ENCODE data around the gene CALR. TPM values are rescaled to one million over a fixed set of nuclear protein-coding genes. Genes with fewer than 3 reads are reported as not detected.

CALR gene
- polyA plus RNA-seq, 2 of the 4 experiments (the other 2 are of a cell fraction): 419 to 494 TPM

- Histone ChIP-seq H3K9me3 (no peaks in the 10 kb centered on the region), H3K27ac (no peak overlapping the region; a peak in 1 of 6 replicates), H3K4me3 (no peak overlapping the region), H3K4me1 (peaks cover 19% of the 10 kb centered on the region; the same call in 2 of the 3 replicates), H3K4me2 (no peak overlapping the region)
- FAIRE-seq (no peak), ATAC-seq (no peak), DNase-seq (ENCODE audit: low read depth in 1 of 2, low spot score in 1 of 2) (no peak)
- 92% methylated on average over 7 of the region's 7 CpGs for WGBS (ENCODE audit: missing lambda C conversion rate)
- ChIA-PET CTCF (interaction anchor here (1.4 to 6.9 kb wide), 2 partner anchors 6 to 123 kb away, joined by 9 to 114 read pairs; no protein-coding TSS in a partner anchor), POLR2A (no interaction called here)
- TF ChIP-seq EHMT2 (IDR thresholded peaks at IDR 0.05; ENCODE audit: low read depth) (no peak), FOSL2 (IDR thresholded peaks at IDR 0.05) (no peak), FOSL2 (CRISPR knock-in tag; IDR thresholded peaks at IDR 0.05) (no peak), ZFP36 (IDR thresholded peaks at IDR 0.05; ENCODE audit: borderline replicate concordance, partially characterized antibody) (peak; percentile 62)
These were observed 31.8 kb downstream of the CALR start for GRCh38 chr19:12970070-12970820.

- TF ChIP-seq ZSCAN20 (CRISPR knock-in tag; IDR thresholded peaks at IDR 0.05) (no peak), KDM1A (IDR thresholded peaks at IDR 0.05; ENCODE audit: low read depth) (no peak), NPAS2 (CRISPR knock-in tag; IDR thresholded peaks at IDR 0.05; ENCODE audit: borderline replicate concordance) (no peak), NR3C1 (IDR thresholded peaks at IDR 0.05) (no peak), MAX (IDR thresholded peaks at IDR 0.05) (no peak), ZC3H11A (IDR thresholded peaks at IDR 0.05) (no peak), POLR2AphosphoS2 (conservative IDR thresholded peaks at IDR 0.05; ENCODE audit: low read length) (no peak), RNF2 (IDR thresholded peaks at IDR 0.05; ENCODE audit: borderline replicate concordance, low read depth) (no peak), HOXB13 (CRISPR knock-in tag; IDR thresholded peaks at IDR 0.05; ENCODE audit: low read depth) (no peak), RCOR1 (IDR thresholded peaks at IDR 0.05; ENCODE audit: low read depth, low read length) (no peak), BCL3 (IDR thresholded peaks at IDR 0.05) (no peak), HOXA7 (CRISPR knock-in tag; IDR thresholded peaks at IDR 0.05) (no peak)
- FAIRE-seq (no peak), ATAC-seq (no peak), DNase-seq (ENCODE audit: low read depth in 1 of 2, low spot score in 1 of 2) (no peak)
- no peak overlapping the region for H3K27ac ChIP-seq
- CTCF ChIA-PET: interaction anchor here (0.6 to 16.3 kb wide), 4 partner anchors 7 to 157 kb away, joined by 3 to 309 read pairs (median 58); partner anchors contain the start of gene DAND5
- no peak overlapping the region for H3K4me3 ChIP-seq
- POLR2A ChIA-PET: no interaction called here
- WGBS (ENCODE audit: missing lambda C conversion rate): 94% methylated on average over 15 of the region's 16 CpGs
- H3K4me2 ChIP-seq: no peak overlapping the region
- no peaks in the 10 kb centered on the region for H3K9me3 ChIP-seq
- peaks cover 15% of the 10 kb centered on the region; the same call in 2 of the 3 replicates for H3K4me1 ChIP-seq
These were observed 34.8 kb downstream of the CALR start for GRCh38 chr19:12973236-12973635.

GRCh38 chr19:12974301-12975220 is 36.2 kb downstream of the CALR start:
- Histone ChIP-seq H3K4me1 (peaks cover 11% of the 10 kb centered on the region; the same call in 2 of the 3 replicates), H3K4me2 (peak overlapping the region; percentile 26; the same call in 1 of the 3 replicates), H3K27ac (peak overlapping the region in 1 of 2 experiments; percentile 35; a peak in 2 of 6 replicates), H3K4me3 (no peak overlapping the region), H3K9me3 (no peaks in the 10 kb centered on the region)
- POLR2A ChIA-PET: no interaction called here
- DNase-seq (ENCODE audit: low read depth in 1 of 2, low spot score in 1 of 2): no peak
- no peak for ATAC-seq
- CTCF ChIA-PET: interaction anchor here (0.6 to 16.3 kb wide), 8 partner anchors 8 to 194 kb away, joined by 3 to 309 read pairs (median 4); partner anchors contain the start of gene DAND5
- 62% methylated on average over 12 of the region's 19 CpGs for WGBS (ENCODE audit: missing lambda C conversion rate)
- no peak for FAIRE-seq
- TF ChIP-seq POLR2AphosphoS2 (conservative IDR thresholded peaks at IDR 0.05; ENCODE audit: low read length) (no peak), RAD21 (conservative IDR thresholded peaks at IDR 0.05 in 1 of 2, IDR thresholded peaks at IDR 0.05 in 1 of 2) (no peak), HES2 (IDR thresholded peaks at IDR 0.05) (no peak)
